GM21360 (cell line): ENCODE results near the gene PIEZO2.

Experiments
- ATAC-seq: cut with Tn5 transposase; IDR thresholded peaks from one replicate; pipeline ENCODE4 v1.9.1; 2021; ENCODE audit warnings: mild to moderate bottlenecking, moderate library complexity; ENCODE audit not compliant: unreplicated experiment

PIEZO2 gene

DNA sequence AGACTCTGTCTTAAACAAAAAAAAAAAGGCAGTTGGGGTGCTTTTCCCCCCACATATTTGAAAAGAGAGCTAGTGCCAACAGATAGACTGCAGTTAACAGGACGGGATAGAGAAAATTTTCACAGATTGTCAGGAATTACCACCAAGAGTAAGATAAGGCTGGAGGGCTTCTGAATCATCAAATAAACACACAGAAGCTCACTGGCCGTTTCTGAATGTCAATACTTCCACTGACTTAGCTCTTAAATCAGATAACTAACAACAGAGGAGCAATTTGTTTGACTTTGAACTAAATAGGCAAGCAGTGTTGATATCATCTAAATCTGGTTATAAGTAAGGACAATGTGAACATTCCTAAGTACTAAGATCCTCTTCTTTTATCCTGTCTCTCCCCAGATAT lies 34.7 kb downstream of the PIEZO2 start:
- ATAC-seq, result no peak

- no peak for ATAC-seq
These were observed 35.4 kb downstream of the PIEZO2 start for GRCh38 chr18:11113937-11114336.

- ATAC-seq, result no peak
These were observed 36.3 kb downstream of the PIEZO2 start for GRCh38 chr18:11113046-11113548.

- ATAC-seq, result no peak
These were observed 37.1 kb downstream of the PIEZO2 start for GRCh38 chr18:11112286-11112685.

GRCh38 chr18:11110509-11110908 lies 38.9 kb downstream of the PIEZO2 start:
- ATAC-seq, result no peak

- no peak for ATAC-seq
These were observed 40.4 kb downstream of the PIEZO2 start for GRCh38 chr18:11108947-11109346.

DNA sequence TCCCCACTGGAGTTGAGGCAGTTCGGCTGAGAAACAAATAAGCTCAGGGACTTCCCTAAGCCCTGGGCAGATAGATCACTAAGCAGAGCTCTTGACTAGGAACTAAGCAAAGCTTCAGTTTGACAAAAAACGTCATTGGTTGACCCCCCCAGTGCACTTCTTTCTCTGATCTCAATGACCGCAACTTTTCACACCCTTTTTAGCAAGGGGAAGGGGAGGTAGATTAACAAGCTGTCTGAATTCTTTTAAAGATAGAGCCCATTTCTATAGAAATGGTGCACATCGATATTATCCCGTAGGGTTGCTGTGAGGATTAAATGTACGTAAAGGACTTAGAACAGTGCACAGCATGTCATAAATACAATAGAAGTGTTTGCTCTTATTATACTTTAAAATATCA lies 42.5 kb downstream of the PIEZO2 start:
- ATAC-seq, result no peak

- no peak for ATAC-seq
These were observed 43.9 kb downstream of the PIEZO2 start for GRCh38 chr18:11105463-11105862.

GRCh38 chr18:11104307-11104706 lies 45.1 kb downstream of the PIEZO2 start:
- ATAC-seq, result no peak

DNA sequence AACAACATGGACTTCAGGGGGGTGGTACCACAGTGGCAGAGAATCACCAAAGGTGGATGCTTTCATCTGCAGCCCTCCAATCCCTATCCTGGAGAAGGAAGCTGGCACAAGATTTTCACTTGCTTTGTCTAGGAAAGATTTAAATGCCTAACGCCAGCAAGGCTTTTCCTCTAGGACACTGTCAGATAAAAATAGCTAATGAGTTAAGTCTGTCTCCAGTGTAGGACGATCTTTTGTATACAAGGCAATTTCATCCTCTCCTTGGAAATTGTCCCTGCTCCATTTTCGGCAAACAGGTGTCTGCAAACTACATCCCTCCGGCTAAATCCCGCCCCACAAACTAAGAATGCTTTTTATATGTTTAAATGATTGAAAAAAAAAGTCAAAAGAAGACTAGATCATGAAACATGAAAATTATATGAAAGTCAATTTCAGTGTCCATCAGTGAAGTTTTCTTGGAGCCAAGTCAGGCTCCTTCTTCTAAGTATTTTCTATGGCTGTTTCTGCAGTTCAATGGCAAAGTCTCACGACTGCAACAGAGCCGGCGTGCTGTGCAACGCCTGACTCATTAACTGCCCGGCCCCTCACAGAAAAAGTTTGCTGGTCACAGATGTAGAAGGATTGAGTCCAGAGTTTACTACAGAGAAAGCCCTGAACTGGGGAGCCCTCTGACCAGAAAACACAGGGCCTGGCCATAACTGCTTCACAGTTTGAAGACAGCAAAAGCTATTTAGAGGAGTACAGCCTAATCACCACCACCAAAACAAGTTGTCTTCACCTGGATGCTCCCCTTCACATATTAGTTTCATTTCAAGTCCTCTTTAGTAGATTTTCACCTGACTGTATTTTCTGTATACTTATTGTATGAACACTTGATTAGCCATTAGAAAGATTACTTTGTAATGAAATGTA lies 52.3 kb downstream of the PIEZO2 start:
- no peak for ATAC-seq

DNA sequence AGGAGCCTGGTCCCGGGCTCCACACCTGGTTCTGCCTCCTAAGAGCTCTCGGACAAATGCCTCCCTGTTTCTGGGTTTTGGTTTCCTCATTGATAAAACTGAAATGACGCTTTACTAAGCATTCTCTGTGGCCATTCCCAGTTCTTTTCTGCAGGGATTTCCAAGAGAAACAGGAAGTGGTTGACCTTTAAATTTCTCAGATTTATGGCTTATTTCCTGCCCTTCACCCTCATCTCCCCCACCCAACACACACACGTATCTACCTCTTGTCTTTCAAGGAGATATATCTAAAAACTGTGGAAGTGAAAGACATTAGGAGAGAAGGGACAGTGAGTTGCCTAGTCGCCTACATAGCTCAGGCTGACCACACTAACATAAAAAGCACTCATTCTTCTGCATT lies 53.0 kb downstream of the PIEZO2 start:
- ATAC-seq, result no peak

- no peak for ATAC-seq
These were observed 53.6 kb downstream of the PIEZO2 start for GRCh38 chr18:11095674-11096293.

GRCh38 chr18:11095211-11095610 lies 54.2 kb downstream of the PIEZO2 start:
- ATAC-seq, result no peak

GRCh38 chr18:11091746-11092145 lies 57.6 kb downstream of the PIEZO2 start:
- no peak for ATAC-seq

GRCh38 chr18:11089931-11090715 lies 59.2 kb downstream of the PIEZO2 start:
- ATAC-seq, result no peak

DNA sequence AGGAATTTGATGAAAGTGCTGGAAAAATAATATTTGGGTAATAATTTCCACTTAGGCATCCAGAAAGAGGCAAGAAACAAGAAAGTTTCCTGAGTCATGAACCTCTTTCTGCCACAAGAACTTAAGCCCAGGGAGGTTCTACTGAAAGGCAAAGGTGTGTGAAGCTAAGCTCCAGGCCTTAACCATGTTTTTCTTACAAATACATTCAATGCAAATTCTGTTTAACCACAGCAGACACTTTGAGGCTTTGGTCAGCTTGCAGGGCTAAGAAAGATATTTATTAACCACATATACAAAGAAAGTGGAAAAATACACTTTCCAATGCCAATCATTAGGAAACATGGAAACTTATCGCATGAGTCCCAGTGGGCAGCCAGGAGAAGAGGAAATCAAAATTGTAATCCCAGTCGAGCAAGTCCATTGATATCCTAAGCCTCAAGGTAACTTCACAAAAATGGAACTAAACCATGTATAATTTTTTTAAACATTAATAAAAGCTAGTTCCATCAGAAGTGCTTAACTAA lies 68.3 kb downstream of the PIEZO2 start:
- ATAC-seq, result no peak

GRCh38 chr18:11078491-11078890 lies 70.9 kb downstream of the PIEZO2 start:
- no peak for ATAC-seq

DNA sequence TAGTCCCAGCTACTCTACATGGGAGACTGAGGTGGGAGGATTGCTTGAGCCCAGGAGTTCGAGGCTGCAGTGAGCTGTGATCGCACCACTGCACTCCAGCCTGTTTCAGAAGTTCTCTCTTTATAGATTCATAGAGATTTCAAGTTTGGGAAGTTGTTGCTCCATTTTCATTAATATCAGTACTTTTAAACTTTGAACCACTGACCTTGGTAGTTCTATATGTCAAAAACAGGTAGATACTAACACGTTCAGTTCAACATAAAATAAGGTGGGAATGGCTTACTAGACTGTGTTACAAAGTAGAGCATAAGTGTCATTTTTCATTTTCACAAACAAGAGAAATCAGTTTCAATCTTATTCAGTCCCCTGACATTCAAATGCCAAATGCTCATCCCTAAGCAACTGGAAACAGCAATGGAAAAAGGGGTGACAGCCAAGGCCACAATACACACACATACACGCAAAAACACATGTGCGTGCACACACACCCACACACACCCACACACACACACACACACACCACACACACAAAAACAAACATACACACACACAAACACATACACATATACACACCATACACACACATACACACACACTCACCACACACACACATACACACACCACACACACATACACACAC lies 71.7 kb downstream of the PIEZO2 start:
- ATAC-seq, result no peak

GRCh38 chr18:11074889-11075288 lies 74.5 kb downstream of the PIEZO2 start:
- no peak for ATAC-seq

- no peak for ATAC-seq
These were observed 75.4 kb downstream of the PIEZO2 start for GRCh38 chr18:11073971-11074370.

DNA sequence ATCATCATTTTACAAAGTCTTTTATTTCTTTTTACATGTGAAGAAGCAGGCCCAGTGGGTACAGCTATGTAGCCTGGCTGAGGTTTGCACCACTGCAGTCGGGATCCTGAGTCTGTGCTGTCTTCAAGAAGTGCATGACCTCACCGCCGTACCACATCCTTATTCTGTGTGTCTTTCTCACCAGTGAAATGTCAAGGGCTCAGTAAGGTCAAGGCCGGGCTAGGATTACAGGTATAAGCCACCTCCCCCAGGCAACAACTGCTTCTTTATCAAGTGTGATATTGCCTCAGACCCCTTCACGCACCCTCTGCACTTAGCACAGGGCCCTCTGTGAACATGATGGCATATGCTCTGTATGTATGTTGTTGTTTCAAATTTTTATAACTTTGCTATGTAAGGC lies 76.7 kb downstream of the PIEZO2 start:
- no peak for ATAC-seq
